ENCODE data around the gene CES3.
"Not testable (repeated sequence)": the region's sequence is repeated elsewhere in the genome, so short reads cannot be mapped to it uniquely, and the experiment has no call there.

CES3 gene

DNA sequence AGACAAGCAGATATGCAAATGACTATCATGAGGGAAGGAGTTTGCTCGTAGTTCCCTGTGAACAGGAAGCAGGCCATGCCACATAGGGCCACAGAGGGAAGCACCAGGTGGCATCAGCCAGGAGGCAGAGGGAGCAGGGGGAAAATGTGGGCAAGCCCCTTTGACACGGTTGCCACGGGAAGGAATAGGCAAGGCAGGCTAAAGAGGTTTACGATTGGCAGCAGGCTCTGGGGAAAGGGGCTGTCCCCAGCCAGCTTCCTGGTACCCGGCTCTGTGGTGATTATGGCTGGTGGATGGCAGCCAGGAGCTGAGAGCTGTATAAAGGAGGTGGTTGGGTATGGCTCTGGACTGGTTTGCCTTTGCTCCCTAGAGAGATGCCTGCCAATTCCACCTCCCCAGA, 848 bp downstream of the CES3 start:
- no peak overlapping the region for H3K9ac ChIP-seq (ENCODE audit: low read length in 5 of 5)
- H3K9me3 ChIP-seq (ENCODE audit: control insufficient read depth in 5 of 5, low read length in 5 of 5) = no peaks in the 10 kb centered on the region
- no peaks in the 10 kb centered on the region for H3K36me3 ChIP-seq (ENCODE audit: control insufficient read depth in 5 of 5, insufficient read depth in 5 of 5, low read length in 5 of 5)
- H3K4me1 ChIP-seq (ENCODE audit: control insufficient read depth in 5 of 5, insufficient read depth in 5 of 5, low read length in 5 of 5) = peaks cover 5 to 51% (median 48%) of the 10 kb centered on the region in 5 donors
- no peaks in the 10 kb centered on the region for H3K27me3 ChIP-seq (ENCODE audit: control insufficient read depth in 5 of 5, insufficient read depth in 4 of 5, low read length in 5 of 5)
- H3K27ac ChIP-seq (ENCODE audit: low read depth, low read length) = no peak overlapping the region
- H3K4me3 ChIP-seq (ENCODE audit: low read depth in 1 of 5, low read length in 5 of 5) = no peak overlapping the region

DNA sequence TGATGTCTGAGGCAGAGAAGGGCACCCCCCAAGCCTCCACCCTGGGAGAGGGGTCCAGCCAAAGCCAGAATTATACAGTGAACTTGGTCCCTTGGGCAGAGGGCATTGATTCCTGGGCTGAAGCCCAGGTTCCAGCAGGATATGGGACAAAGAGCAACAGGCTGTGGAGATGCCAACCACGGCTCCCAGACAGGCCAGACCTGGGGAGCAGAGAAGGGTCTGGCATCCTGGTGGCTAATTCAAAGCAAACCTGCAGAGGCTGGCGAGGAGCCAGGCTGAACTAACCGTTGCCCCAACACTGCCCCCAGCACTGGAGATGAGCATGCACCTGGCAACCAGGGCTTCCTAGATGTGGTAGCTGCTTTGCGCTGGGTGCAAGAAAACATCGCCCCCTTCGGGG, 3.0 kb downstream of the CES3 start:
- H3K4me1 ChIP-seq (ENCODE audit: control insufficient read depth in 5 of 5, insufficient read depth in 5 of 5, low read length in 5 of 5) = peaks cover 4 to 50% (median 45%) of the 10 kb centered on the region in 5 donors
- no peak overlapping the region for H3K9ac ChIP-seq (ENCODE audit: low read length in 5 of 5)
- H3K36me3 ChIP-seq (ENCODE audit: control insufficient read depth in 5 of 5, insufficient read depth in 5 of 5, low read length in 5 of 5) = no peaks in the 10 kb centered on the region
- no peak overlapping the region for H3K27ac ChIP-seq (ENCODE audit: low read depth, low read length)
- H3K27me3 ChIP-seq (ENCODE audit: control insufficient read depth in 5 of 5, insufficient read depth in 4 of 5, low read length in 5 of 5) = no peaks in the 10 kb centered on the region
- no peaks in the 10 kb centered on the region for H3K9me3 ChIP-seq (ENCODE audit: control insufficient read depth in 5 of 5, low read length in 5 of 5)
- peak overlapping the region in 1 of 5 donors; percentile 25 for H3K4me3 ChIP-seq (ENCODE audit: low read depth in 1 of 5, low read length in 5 of 5)

DNA sequence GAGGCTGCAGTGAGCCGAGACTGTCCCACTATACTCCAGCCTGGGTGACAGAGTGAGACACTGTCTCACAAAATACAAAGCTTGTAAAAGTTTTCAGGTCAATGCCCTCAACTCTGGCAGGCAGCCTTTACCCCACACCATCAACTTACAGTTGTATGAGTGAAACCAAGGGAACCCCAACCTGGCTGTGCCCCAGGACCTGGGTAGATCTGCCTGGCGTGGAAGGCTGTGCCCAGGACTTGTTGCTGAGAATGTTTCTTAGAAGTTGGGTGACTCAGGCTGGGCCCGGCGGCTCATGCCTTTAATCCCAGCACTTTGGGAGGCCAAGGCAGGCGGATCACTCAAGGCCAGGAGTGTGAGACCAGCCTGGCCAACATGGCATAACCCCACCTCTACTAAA, 7.8 kb downstream of the CES3 start:
- Histone ChIP-seq H3K27me3 (ENCODE audit: control insufficient read depth in 5 of 5, insufficient read depth in 4 of 5, low read length in 5 of 5) (peaks cover 0 to 7% (median 0%) of the 10 kb centered on the region in 5 donors), H3K36me3 (ENCODE audit: control insufficient read depth in 5 of 5, insufficient read depth in 5 of 5, low read length in 5 of 5) (no peaks in the 10 kb centered on the region), H3K9ac (ENCODE audit: low read length in 5 of 5) (no peak overlapping the region), H3K4me1 (ENCODE audit: control insufficient read depth in 5 of 5, insufficient read depth in 5 of 5, low read length in 5 of 5) (peaks cover 0 to 9% (median 8%) of the 10 kb centered on the region in 5 donors), H3K4me3 (ENCODE audit: low read depth in 1 of 5, low read length in 5 of 5) (no peak overlapping the region), H3K27ac (ENCODE audit: low read depth, low read length) (no peak overlapping the region), H3K9me3 (ENCODE audit: control insufficient read depth in 5 of 5, low read length in 5 of 5) (no peaks in the 10 kb centered on the region)

GRCh38 chr16:66970775-66971720, 10.0 kb downstream of the CES3 start:
- H3K9ac ChIP-seq (ENCODE audit: low read length in 5 of 5) = no peak overlapping the region
- H3K4me3 ChIP-seq (ENCODE audit: low read depth in 1 of 5, low read length in 5 of 5) = no peak overlapping the region
- H3K4me1 ChIP-seq (ENCODE audit: control insufficient read depth in 5 of 5, insufficient read depth in 5 of 5, low read length in 5 of 5) = no peaks in the 10 kb centered on the region
- no peak overlapping the region for H3K27ac ChIP-seq (ENCODE audit: low read depth, low read length)
- H3K9me3 ChIP-seq (ENCODE audit: control insufficient read depth in 5 of 5, low read length in 5 of 5) = no peaks in the 10 kb centered on the region
- peaks cover 0 to 9% (median 3%) of the 10 kb centered on the region in 5 donors for H3K27me3 ChIP-seq (ENCODE audit: control insufficient read depth in 5 of 5, insufficient read depth in 4 of 5, low read length in 5 of 5)
- H3K36me3 ChIP-seq (ENCODE audit: control insufficient read depth in 5 of 5, insufficient read depth in 5 of 5, low read length in 5 of 5) = no peaks in the 10 kb centered on the region

DNA sequence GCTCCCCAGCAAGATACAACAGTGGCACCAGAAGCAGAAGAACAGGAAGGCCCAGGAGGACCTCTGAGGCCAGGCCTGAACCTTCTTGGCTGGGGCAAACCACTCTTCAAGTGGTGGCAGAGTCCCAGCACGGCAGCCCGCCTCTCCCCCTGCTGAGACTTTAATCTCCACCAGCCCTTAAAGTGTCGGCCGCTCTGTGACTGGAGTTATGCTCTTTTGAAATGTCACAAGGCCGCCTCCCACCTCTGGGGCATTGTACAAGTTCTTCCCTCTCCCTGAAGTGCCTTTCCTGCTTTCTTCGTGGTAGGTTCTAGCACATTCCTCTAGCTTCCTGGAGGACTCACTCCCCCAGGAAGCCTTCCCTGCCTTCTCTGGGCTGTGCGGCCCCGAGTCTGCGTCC, 11.9 kb downstream of the CES3 start:
- Histone ChIP-seq H3K4me3 (ENCODE audit: low read depth in 1 of 5, low read length in 5 of 5) (no peak overlapping the region), H3K9ac (ENCODE audit: low read length in 5 of 5) (no peak overlapping the region), H3K27ac (ENCODE audit: low read depth, low read length) (no peak overlapping the region), H3K4me1 (ENCODE audit: control insufficient read depth in 5 of 5, insufficient read depth in 5 of 5, low read length in 5 of 5) (peaks cover 0 to 6% (median 0%) of the 10 kb centered on the region in 5 donors), H3K36me3 (ENCODE audit: control insufficient read depth in 5 of 5, insufficient read depth in 5 of 5, low read length in 5 of 5) (no peaks in the 10 kb centered on the region), H3K9me3 (ENCODE audit: control insufficient read depth in 5 of 5, low read length in 5 of 5) (no peaks in the 10 kb centered on the region), H3K27me3 (ENCODE audit: control insufficient read depth in 5 of 5, insufficient read depth in 4 of 5, low read length in 5 of 5) (peaks cover 0 to 9% (median 3%) of the 10 kb centered on the region in 5 donors)

- no peak overlapping the region for H3K4me3 ChIP-seq (ENCODE audit: low read depth in 1 of 5, low read length in 5 of 5)
- no peak overlapping the region for H3K27ac ChIP-seq (ENCODE audit: low read depth, low read length)
- H3K27me3 ChIP-seq (ENCODE audit: control insufficient read depth in 5 of 5, insufficient read depth in 4 of 5, low read length in 5 of 5) = peaks cover 0 to 9% (median 3%) of the 10 kb centered on the region in 5 donors
- H3K9me3 ChIP-seq (ENCODE audit: control insufficient read depth in 5 of 5, low read length in 5 of 5) = no peaks in the 10 kb centered on the region
- no peaks in the 10 kb centered on the region for H3K36me3 ChIP-seq (ENCODE audit: control insufficient read depth in 5 of 5, insufficient read depth in 5 of 5, low read length in 5 of 5)
- peaks cover 0 to 12% (median 0%) of the 10 kb centered on the region in 5 donors for H3K4me1 ChIP-seq (ENCODE audit: control insufficient read depth in 5 of 5, insufficient read depth in 5 of 5, low read length in 5 of 5)
- H3K9ac ChIP-seq (ENCODE audit: low read length in 5 of 5) = no peak overlapping the region
Measured at GRCh38 chr16:66973716-66974115, 12.7 kb downstream of the CES3 start.

DNA sequence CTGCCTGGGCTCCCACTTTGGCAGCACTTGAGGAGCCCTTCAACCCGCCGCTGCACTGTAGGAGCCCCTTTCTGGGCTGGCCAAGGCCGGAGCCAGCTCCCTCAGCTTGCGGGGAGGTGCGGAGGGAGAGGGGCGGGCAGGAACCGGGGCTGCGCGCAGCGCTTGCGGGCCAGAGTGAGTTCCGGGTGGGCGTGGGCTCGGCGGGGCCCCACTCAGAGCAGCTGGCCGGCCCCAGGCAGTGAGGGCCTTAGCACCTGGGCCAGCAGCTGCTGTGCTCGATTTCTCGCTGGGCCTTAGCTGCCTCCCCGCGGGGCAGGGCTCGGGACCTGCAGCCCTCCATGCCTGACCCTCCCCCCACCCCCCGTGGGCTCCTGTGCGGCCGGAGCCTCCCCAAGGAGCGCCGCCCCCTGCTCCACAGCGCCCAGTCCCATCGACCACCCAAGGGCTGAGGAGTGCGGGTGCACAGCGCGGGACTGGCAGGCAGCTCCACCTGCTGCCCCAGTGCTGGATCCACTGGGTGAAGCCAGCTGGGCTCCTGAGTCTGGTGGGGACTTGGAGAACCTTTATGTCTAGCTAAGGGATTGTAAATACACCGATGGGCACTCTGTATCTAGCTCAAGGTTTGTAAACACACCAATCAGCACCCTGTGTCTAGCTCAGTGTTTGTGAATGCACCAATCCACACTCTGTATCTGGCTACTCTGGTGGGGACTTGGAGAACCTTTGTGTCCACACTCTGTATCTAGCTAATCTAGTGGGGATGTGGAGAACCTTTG, 13.3 kb downstream of the CES3 start:
- H3K9me3 ChIP-seq (ENCODE audit: control insufficient read depth in 5 of 5, low read length in 5 of 5); H3K27ac ChIP-seq (ENCODE audit: low read depth, low read length): not testable (repeated sequence)
- peaks cover 0 to 18% (median 4%) of the 10 kb centered on the region in 5 donors for H3K4me1 ChIP-seq (ENCODE audit: control insufficient read depth in 5 of 5, insufficient read depth in 5 of 5, low read length in 5 of 5)

GRCh38 chr16:66974932-66975246, 13.8 kb downstream of the CES3 start:
- H3K9me3 ChIP-seq (ENCODE audit: control insufficient read depth in 5 of 5, low read length in 5 of 5); H3K36me3 ChIP-seq (ENCODE audit: control insufficient read depth in 5 of 5, insufficient read depth in 5 of 5, low read length in 5 of 5); H3K9ac ChIP-seq (ENCODE audit: low read length in 5 of 5); H3K4me3 ChIP-seq (ENCODE audit: low read depth in 1 of 5, low read length in 5 of 5); H3K27ac ChIP-seq (ENCODE audit: low read depth, low read length); H3K27me3 ChIP-seq (ENCODE audit: control insufficient read depth in 5 of 5, insufficient read depth in 4 of 5, low read length in 5 of 5): not testable (repeated sequence)
- H3K4me1 ChIP-seq (ENCODE audit: control insufficient read depth in 5 of 5, insufficient read depth in 5 of 5, low read length in 5 of 5) = peaks cover 0 to 22% (median 5%) of the 10 kb centered on the region in 5 donors

More for the DNA sequence above, 13.3 kb downstream of the CES3 start:
- not testable (repeated sequence) for H3K9ac ChIP-seq (ENCODE audit: low read length in 5 of 5); H3K4me3 ChIP-seq (ENCODE audit: low read depth in 1 of 5, low read length in 5 of 5); H3K36me3 ChIP-seq (ENCODE audit: control insufficient read depth in 5 of 5, insufficient read depth in 5 of 5, low read length in 5 of 5); H3K27me3 ChIP-seq (ENCODE audit: control insufficient read depth in 5 of 5, insufficient read depth in 4 of 5, low read length in 5 of 5)

GRCh38 chr16:66975302-66975893, 14.3 kb downstream of the CES3 start:
- Histone ChIP-seq H3K9me3 (ENCODE audit: control insufficient read depth in 5 of 5, low read length in 5 of 5) (no peaks in the 10 kb centered on the region), H3K27me3 (ENCODE audit: control insufficient read depth in 5 of 5, insufficient read depth in 4 of 5, low read length in 5 of 5) (peaks cover 0 to 9% (median 3%) of the 10 kb centered on the region in 5 donors), H3K27ac (ENCODE audit: low read depth, low read length) (no peak overlapping the region), H3K4me1 (ENCODE audit: control insufficient read depth in 5 of 5, insufficient read depth in 5 of 5, low read length in 5 of 5) (peaks cover 0 to 22% (median 5%) of the 10 kb centered on the region in 5 donors), H3K36me3 (ENCODE audit: control insufficient read depth in 5 of 5, insufficient read depth in 5 of 5, low read length in 5 of 5) (no peaks in the 10 kb centered on the region), H3K4me3 (ENCODE audit: low read depth in 1 of 5, low read length in 5 of 5) (no peak overlapping the region), H3K9ac (ENCODE audit: low read length in 5 of 5) (no peak overlapping the region)

DNA sequence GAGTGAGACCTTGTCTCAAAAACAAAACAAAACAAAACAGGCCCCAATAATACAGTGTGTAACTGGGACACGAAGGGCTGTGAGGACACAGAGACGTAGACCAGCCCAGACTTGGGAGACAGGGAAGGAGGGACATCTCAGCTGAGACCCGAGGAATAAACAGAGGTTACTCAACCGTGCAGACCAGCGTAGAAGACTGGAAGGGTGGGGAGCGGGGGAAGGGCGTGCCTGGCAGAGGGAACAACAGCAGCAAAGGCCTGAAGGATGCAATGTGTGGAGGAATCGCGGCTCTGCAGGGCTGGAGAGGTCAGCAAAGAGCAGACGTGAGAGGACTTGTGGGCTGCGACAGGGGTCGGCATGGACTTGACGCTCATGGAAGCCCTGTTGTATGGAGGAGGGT, 15.7 kb downstream of the CES3 start:
- Histone ChIP-seq H3K27me3 (ENCODE audit: control insufficient read depth in 5 of 5, insufficient read depth in 4 of 5, low read length in 5 of 5) (peaks cover 0 to 9% (median 3%) of the 10 kb centered on the region in 5 donors), H3K4me3 (ENCODE audit: low read depth in 1 of 5, low read length in 5 of 5) (no peak overlapping the region), H3K4me1 (ENCODE audit: control insufficient read depth in 5 of 5, insufficient read depth in 5 of 5, low read length in 5 of 5) (peaks cover 0 to 22% (median 5%) of the 10 kb centered on the region in 5 donors), H3K36me3 (ENCODE audit: control insufficient read depth in 5 of 5, insufficient read depth in 5 of 5, low read length in 5 of 5) (no peaks in the 10 kb centered on the region), H3K27ac (ENCODE audit: low read depth, low read length) (no peak overlapping the region), H3K9me3 (ENCODE audit: control insufficient read depth in 5 of 5, low read length in 5 of 5) (no peaks in the 10 kb centered on the region), H3K9ac (ENCODE audit: low read length in 5 of 5) (no peak overlapping the region)

All from subcutaneous abdominal adipose tissue (tissue), 5 donors.